NCI-H2227 treated with DMSO at 0.1 percent for 48 hours (cell line): ENCODE measurements around the gene HIVEP3.

Experiments used
- DNase-seq: peaks from one replicate; lab custom pipeline; 2025; lab: John Stamatoyannopoulos, UW

HIVEP3 gene

GRCh38 chr1:41613689-41614574 is 304.8 kb downstream of the HIVEP3 start:
- no peak for DNase-seq

DNA sequence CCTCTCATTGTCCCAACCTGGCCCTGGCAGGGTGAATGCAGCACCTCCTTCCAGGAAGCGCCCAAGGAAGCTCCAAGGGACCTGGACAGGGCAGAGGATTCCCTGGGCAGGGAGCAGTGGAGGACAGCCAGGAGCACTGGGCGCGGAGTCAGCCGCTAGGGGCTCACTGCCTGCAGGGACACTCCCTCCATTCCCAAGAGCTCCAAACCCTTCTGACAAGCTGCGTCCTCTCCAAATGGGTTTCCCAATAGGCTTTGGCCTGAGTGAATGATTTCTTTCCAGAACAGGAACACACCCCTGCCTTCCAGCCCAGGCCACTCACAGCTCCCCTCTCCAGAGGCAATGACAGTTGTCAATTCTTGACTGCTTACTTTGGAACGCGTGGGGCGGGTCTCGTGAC is 305.8 kb downstream of the HIVEP3 start:
- no peak for DNase-seq

DNA sequence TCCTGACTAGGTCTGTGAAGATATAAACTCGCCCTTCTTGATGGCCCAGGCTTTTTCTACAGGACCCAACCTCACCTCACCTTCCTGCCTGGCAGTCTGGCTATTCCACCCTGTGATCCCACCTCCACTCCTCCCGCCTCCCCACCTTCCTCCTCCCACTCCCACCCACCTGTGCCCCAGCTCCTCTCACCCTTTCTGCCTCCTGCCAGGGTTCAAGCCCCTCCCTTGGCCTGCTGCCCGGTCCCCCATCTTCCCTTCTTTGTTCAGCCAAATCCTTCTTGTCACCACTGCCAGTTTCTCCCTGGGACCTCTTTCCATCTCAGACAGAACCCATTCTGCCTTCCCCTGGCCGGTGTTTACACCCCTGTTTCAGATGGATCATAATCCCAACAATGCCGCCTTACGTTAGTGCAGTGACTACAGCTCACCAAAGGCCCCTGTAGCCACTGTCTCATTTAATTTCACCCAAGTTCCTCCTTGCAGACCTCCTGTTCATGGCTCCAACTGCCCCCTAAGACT is 306.7 kb downstream of the HIVEP3 start:
- DNase-seq: no peak

DNA sequence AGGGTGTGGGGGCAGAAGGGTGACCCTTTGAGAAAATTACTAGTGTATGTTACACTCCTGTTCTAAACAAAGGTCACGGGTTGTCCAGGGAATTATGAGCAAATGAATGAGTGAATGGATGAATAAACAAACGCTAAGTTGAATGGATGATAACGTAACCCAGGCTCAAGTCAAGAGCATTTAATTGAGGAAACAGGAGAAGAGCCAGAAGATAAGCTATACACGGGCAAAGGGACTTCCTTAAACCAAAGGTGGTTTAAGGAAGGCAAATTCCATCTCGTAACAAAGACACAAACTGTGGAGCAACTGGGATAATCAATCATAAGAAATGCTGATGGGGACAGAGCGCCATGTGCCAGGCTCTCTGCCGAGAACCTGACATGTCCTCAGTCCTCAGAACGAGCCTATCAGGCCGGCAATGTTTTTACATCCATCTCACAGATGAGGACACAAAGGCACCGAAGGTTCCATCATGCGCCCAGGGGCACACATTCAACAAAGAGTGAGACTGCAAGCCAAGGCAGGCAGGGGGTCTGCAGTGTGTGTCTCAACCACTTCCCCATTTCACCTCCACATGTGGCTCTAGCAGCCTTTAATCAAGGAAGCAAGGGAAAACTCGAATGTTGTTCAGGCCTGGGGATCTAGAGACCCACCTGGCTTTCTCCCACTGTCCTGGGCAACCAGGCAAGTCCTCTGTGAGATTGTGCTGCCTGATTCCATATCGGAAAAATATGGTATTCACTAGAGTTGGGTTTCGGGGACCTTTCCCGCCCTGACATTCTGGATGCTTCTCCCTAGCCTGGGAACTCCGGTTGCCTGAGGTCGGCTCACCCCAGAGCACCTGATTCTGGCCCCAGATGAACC is 307.4 kb downstream of the HIVEP3 start:
- DNase-seq: no peak

DNA sequence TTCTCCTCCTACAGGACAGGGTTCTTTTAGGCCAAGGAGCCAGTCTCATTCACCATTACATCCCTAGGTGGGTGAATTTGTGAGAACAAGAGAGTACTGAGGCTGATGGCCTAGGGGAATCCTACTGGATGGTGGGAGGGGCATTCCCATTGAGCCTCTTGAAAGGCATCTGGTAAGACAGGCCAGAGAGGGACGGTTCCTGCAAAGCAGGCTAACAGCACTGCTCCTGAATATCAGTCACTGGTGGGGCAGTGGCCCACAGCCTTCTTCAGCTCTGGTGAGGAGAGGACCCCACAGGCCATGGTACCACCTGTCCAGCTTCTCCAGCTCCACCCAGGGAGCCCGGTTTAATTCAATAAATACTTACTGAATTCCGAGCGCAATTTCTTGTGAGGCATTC is 308.4 kb downstream of the HIVEP3 start:
- DNase-seq: no peak

GRCh38 chr1:41609166-41609883 is 309.4 kb downstream of the HIVEP3 start:
- no peak for DNase-seq

- DNase-seq: no peak
Observed at GRCh38 chr1:41608211-41608610, 310.5 kb downstream of the HIVEP3 start.

- DNase-seq: no peak
Observed at GRCh38 chr1:41607808-41608207, 310.9 kb downstream of the HIVEP3 start.

GRCh38 chr1:41599912-41600311 is 318.8 kb downstream of the HIVEP3 start:
- DNase-seq: no peak

DNA sequence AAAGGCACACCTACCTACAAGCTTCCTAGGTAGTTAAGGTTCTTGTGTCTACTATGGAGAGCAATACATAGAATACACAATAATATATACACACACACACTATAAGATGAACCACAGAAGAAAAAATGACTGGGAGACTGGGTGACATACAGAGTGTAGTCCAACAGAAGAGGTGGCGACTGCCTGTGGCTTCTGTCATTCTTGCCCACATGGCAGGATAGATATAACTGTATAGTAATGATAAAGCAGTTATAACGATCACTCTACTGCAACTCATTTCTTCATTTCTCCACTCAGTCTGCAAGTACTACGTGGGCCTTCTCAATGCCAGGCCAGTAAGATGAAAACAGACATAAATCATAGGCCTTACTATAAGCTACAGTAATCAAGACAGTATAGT is 320.4 kb downstream of the HIVEP3 start:
- DNase-seq: no peak

DNA sequence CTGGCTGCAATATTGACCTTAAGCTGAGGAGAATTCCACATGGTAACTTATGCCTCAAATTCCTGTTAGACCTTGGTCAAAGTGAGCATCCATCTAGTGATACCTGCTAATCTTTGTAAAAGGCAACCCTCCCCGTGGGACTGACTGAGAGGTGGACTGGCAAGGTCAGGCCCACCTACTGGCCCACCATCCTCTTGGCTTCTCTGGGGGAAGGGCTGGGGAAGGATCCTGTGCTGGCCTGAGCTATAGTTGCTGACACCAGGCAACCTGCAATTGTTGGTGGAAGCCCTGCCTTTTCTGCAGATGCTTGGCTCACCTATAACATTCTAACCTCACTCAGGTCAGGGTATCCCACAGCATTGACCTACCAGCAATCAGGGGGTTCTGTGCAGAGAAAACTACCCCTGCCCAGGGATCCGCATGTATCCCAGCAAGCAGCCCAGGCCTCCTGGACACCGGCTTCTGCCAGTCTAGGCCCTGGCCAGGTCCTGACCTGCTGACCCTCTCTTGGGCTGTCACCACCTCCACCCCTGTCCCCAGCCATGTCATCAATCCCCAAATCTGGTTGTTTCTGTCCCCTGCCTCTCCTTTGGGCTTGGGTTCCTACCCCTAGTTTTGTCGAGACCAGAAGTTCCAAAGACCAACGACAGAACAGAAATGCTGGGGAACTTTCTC is 326.1 kb downstream of the HIVEP3 start:
- no peak for DNase-seq

DNA sequence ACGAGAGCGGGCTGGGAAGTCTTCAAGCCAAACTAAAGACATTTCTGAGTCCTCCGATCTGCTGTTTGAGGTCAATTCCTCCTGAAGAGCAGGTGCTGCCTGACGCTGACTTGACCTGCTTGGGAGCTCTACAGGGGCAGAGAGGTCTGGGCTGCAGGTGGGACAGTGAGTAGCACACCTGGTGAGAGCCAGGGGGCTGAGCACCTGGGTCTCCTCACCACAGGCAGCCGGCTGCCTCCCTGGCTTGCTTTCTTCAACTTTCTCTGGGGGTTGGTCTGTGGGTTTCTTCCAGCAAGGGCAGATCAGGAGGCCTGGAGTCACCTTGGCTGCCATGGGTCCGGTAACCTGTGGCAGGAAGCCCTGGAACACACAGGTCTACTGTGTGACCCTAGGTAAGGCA is 326.8 kb downstream of the HIVEP3 start:
- DNase-seq: no peak

DNA sequence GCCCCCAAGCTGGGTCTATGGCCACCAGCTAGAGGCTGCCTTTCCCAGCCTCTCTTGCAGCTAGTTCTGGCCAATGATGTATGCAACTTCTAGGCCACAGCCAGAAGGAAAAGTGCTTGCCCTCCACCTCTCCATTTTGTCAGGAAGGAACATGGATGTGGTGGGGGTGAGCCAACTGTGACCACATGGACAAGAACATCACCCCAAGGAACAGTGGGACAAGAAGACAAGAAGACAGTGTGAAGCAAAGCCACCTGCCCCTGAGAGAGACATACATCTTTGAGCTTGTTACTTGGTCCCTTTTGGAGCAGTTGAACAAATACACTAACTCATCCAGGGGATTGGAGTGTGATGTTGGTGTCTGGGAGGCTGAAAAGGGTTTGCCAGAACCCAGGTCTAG is 328.4 kb downstream of the HIVEP3 start:
- no peak for DNase-seq

DNA sequence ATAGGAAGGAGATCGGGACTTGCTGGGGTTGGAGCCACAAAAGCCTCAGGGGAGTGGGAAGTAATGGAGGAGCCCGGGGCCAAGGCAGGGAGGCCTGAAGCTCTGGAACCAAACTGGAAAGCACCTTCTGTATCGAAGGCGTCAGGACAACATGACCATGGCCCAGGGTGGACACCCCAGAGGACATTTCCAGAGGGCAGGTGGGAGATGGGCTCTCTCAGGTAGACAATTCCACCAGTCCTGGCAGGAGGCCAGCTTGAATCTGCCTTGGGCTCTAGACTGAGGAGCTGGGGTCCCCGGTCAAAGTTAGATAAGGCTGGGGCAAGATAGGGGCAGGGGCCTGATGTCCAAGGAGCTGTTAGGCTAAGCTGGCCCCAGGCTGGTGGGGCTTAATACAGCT is 329.3 kb downstream of the HIVEP3 start:
- no peak for DNase-seq

DNA sequence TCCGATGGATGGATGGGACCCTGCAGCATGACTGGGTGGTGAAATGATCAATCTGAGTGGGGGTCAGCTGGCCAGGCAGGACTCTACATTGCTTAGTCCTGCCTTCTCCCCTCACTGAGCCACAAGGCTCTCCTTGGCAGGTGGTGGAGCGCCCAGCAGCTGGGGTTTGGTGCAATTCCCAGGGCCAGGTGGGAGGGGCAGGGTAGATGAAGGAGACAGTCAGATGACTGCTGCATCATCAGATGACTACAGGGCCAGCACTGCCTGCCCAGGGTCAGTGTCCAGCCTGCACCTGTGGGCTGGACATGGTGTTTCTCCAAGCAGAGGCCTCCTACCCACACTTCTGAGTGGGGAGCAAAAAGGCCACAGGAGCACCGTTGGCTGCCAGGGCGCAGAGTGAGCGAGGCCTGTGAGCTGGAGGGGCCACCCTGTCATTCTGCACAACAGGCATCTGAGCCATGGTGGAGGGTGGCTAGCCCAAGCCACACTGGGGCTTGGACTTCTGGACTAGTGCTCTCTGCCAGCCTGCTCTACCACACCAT is 330.3 kb downstream of the HIVEP3 start:
- DNase-seq: no peak

DNA sequence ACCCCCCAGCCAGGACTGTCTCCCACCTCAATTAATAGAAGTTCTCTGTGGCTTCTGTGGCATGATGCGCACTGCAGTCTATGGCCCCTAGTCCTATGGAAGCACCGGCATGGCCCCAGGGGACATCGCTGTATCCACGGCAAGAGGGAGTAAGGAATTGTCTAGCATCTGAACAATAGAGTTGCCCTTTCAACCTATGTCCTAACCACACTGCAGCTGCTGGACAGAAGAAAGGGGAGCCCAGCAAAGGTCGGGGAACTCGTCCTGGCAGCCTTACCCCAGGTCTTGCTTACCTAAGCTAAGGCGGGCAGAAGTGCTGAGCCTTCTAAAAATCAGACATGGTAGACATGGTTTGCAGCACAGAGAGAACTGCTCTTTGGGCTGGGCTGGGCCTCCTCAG is 330.9 kb downstream of the HIVEP3 start:
- DNase-seq: no peak

DNA sequence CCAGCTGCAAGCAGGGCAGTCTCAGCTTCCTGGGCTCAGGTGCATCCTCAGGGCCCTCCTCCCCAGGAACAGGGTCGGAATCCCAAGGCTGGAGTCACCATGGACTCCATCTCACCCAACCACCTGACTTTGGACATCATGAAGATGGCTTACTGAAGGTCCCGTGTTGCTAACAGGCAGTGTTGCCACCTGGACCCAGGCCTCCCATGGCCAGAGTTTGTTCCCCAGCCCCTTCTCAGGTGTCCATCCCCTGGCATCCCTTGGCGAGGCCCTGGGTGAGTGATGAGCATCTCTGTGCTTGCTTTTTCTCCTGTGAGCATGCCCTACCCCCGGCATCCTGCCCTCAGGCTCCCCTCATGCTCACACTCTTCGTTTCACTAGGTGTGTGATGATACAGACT is 332.5 kb downstream of the HIVEP3 start:
- no peak for DNase-seq

DNA sequence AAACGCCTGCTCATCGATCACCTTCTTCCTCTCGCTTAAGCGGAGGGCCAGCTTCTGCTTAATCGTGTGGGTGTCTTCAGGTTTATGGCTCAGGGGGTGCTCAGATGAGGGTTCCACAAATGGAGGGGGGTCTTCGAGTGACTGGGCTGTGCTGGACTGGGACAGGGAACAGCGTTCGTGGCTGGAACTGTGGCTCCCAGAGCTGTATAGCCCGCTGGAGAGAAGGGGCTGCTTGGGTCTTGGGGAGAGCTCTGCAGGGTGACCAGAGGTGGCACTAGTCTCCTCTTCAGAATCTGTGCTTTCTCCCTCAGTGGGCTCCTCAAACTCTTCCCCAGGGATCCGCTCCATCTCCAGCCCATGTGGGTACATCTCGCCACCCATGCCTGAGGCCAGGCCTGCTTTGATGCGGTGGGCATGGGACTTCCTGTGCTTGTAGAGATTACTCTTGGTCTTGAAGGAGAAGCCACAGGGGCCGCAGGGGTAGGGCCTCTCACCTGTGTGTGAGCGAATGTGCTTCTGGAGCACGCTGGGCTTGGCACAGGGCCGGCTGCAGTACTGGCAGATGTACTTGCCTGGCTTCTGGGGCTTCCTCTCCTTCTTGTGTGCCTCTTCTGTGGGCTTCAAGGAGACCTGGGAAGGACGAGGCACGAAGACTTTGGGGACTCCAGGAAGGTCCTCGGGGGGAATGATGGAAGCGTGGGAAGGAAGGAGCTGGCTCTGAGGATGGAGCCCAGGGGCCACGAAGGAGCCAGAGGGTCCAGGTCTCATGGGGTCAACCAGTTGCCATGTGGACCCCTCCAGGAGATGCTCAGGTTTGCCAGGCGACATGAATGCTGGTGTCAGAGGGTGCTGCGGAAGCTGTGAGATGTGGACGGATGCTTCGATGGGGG is 334.8 kb downstream of the HIVEP3 start:
- no peak for DNase-seq

- no peak for DNase-seq
Observed at GRCh38 chr1:41582851-41583657, 335.7 kb downstream of the HIVEP3 start.

DNA sequence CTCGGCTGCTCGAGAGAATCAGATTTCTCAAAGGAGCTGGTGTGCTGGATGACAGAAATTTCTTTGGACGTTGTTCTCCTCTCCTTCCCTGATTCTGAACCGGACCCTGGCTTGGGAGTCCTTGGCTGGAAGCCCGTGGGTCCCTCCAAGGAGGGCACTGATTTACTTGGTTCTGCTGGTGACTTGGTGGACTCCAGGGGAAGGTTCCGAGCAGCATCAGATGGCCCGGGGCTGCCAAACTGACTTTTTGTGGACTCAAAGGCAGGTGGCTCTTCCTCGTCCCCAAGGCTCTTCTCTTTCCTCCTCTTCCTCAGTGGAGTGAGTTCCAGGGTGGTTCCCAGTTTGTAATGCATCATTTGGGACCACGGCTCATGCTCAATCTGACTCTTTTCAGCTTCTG is 336.4 kb downstream of the HIVEP3 start:
- DNase-seq: no peak
